Hematopoietic multipotent progenitor cell treated with erythropoietin and hydrocortisone succinate and interleukin-3 and kit ligand, for 4 days (in vitro differentiated cells): ENCODE results near the gene REV3L.

ENCODE experiments used
- DNase-seq: peaks from one replicate; pipeline ENCODE4 v3.0.0-alpha.2; 2015

Gene REV3L

DNA sequence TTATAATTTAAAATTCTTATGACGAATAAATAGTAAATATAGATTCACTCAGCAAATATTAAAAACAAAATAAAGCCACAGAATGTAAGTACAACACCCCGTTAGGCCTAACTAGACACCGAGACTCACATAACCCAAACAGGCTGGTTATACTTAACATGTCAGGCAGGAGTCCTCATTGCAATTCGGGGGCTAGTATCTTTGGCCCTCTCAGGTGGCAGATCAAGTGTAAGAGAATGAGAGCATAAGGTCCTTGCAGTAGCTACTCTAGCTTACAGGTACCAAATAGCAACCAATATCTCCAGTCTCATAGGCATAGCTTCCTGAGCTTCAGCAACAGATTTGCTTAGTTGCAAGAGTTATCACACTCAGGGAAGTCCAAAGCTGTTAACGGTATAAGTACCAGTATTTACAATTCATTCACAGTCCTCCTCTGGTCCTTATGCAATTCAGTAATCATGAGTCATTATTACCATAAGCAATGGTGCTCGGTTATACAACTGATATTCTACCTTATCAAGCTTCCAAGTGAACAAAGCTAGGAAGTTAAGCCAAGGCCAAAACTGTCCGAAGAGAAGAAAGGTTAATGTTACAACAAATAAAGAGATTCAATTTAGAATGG, 20.1 kb downstream of the REV3L start:
- peak; percentile 26 for DNase-seq

DNA sequence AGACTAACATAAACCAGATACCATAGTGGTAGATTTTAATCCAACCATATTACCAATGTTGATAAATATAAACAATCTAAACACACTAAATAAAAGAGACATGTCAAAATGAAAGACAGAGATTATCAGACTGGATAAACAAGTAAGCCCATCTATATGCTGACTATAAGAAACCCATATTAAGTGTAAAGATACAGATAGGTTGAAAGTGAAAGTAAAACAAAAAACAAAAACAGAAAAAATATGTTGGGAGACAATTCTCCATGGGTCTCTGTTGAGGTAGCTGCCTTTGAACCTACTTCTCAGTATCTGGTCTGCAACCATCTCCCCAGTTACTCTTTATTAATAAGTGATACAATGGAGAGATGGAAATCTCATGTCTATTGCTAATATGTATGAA, 21.2 kb downstream of the REV3L start:
- no peak for DNase-seq

DNA sequence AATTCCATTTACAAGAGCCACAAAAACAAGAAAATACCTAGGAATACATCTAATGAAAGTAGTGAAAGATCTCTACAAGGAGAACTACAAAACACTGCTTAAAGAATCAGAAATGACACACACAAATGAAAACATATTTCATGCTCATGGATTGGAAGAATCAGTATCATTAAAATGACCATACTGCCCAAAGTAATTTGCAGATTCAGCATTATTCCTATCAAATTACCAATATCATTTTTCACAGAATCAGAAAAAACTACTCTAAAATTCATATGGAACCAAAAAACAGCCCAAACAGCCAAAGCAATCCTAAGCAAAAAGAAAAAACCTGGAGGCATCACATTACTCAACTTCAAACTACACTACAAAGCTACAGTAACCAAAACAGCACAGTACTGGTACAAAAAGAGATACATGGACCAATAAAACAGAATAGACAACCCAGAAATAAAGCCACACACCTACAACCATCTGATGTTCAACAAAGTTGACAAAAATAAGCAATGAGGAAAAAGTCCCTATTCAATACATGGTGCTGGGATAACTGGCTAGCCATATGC, 24.3 kb downstream of the REV3L start:
- no peak for DNase-seq

DNA sequence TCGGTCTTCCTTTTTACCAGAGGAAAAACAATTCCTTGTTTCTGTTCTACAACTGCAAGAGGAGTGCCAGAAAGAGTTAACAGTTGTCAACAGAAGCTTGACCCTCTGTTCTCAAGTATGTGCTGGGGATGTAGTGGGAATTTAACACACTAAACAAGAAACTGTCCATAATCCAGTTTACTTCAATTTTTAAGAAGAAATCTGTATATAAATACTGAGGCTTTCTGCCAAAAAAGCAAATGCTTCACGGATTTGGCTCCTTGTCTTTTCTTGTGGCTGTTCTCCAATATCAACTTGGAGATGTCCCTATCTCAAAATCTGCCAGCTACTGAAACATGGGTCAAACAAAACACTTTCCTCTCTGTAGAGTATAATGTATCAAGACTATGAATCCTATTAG, 26.8 kb downstream of the REV3L start:
- DNase-seq, result no peak

DNA sequence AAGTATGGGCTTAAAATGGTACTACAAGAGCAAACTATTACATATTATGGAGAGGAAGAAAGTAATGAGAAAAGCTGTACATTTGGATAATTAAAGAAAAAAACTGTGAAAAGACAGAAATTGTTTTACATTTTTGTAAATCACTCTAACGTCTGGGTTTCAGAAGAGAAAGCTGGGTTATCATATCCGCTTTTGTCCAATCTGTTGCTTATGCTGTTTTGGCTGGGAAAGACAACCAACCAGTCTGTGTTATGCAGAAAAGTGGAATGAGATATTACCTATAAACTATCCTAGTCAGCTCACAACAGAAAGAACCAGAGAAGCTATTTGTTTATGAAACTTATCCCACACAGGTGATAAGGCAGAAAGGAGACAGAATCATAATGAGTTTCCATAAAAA, 32.4 kb downstream of the REV3L start:
- DNase-seq, result no peak

DNA sequence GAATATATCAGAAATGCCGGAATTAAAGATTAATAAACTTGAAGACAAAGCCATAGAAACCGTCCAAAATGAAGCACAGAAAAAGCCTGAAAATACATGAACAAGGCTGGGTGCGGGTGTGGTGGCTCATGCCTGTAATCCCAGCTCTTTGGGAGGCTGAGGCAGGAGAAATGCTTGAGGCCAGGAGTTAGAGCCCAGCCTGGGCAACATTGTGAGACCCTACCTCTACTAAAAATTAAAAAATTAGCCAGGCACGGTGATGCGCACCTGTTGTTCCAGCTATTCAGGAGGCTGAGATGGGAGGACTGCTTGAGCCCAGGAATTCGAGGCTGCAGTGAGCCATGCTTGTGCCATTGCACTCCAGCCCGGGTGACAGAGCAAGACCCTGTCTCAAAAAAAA, 32.9 kb downstream of the REV3L start:
- DNase-seq, result no peak

DNA sequence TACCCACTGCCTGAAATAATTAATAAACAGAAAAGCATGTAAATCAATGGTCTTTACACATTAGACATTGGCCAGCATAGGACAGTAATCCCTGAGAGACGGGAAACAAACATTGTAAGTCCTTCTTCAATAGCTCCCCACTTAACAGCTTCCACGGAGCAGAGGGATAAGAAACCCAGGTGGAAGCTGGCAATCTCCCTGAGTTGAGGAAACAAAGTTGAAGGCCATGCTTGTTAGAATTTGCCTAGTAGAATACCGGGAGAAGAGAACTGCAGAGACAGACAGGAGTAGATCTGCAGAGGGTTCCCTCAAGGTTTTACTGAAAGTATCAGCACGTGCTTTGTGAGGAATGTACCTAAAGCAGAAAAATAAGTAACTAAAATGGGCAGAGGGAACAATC, 33.9 kb downstream of the REV3L start:
- no peak for DNase-seq

DNA sequence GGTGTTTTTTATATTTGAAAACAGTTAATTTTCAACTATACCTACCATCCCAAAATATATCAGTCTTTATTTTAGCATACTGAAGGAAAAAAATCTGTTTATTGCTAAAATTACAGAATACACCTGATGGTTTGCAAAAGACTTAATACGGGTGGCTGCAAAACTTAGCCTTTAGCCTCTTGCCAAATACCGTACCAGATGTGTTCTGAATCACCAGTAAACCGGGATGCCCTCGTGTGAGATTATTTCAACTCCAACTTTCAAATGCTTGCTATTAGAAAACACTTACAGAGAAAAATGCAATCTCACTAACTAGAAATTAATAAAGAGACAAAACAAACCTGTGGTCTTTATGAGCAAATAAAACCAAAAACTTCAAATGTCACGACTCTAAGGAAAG, 36.0 kb downstream of the REV3L start:
- DNase-seq, result no peak

DNA sequence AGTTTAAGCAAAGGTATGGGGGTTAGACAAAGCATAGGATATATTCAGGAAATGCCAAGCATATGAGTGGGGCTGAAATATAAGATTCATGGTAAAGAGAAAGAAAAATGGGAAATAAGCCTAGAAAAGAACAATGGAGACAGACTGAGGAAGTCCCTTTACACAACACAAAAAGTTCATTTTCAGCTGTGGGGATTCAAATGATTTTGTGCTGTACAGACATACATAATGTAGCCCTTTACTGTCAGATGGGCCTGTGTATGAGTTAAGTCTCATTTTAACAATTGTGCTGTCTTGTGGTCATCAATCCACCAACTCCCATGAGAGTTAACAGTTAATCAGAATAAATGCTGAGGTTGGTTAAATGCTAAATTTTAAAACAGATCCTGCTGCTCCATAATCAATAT, 37.2 kb downstream of the REV3L start:
- DNase-seq, result no peak

DNA sequence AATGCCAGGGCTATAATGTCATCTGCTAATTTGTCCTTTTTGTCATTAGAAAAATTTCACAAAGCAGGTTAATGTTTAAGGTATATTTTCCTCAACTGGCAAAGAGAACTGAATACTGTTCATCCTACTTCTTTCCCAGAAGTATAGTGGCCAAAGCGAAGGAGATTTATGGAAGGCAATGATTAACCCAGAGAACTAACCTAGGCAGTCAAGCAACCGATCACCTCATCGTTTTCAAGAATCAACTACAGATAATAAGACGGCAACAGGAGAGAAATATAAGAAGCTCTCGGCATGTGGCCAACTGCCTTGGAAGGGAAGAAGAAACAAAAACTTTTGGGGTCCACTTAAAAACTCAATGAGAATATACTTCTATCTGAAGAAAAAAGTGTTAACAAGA, 38.2 kb downstream of the REV3L start:
- no peak for DNase-seq

DNA sequence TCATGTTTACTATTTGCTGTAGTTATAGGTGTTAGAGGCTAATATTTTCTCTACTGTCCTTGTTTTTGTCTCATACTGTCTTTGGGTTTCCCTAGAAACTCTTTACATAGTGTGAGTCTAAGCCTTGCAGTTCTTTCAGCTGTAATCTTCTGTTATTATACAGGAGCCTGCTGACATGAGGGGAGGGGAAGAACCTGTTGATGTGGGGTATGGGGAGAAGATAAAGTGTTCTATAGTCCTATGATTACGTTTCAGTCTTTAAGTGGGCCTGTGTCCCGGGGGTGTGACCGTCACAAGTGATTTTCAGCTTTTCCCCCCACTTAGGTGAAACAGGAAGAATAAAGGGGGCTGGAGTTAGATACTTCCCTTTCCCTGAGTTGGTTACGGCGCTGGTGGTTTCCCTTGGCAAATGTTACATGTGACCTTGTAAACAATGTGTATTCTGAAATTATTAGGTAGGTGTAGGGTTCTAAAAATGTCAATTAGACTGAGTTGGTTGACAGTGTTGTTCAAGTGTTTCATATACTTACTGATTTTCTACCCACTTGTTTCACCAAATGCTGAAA, 41.3 kb downstream of the REV3L start:
- DNase-seq, result peak; percentile 65

DNA sequence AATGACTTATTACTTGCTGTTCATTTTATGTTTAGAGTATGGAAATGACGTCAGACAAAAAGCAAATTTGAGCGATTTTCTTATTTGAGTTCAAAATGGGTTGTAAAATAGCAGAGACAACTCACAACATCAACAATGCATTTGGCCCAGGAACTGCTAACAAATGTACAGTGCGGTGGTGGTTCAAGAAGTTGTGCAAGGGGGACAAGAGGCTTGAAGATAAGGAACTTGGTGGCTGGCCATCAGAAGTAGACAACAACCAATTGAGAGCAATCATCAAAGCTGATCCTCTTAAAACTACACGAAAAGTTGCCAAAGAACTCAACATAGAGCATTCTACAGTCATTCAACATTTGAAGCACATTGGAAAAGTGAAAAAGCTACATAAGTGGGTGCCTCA, 43.8 kb downstream of the REV3L start:
- peak; percentile 66 for DNase-seq

DNA sequence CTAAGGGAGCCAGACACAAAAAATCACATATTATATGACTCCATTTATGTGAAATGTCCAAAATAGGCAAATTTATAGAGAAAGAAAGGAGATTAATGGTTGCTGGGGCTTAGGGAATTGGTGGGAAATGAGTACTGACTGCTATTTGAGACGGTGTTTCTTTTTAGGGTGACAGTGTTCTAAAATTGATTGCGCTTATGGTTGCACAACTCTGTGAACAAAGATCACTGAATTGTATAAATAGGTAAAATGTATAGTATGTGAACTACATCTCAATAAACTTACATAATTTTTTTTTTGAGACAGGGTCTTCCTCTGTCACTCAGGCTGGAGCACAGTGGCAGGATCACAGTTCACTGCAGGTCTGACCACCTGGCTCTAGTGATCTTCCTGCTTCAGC, 45.4 kb downstream of the REV3L start:
- no peak for DNase-seq

DNA sequence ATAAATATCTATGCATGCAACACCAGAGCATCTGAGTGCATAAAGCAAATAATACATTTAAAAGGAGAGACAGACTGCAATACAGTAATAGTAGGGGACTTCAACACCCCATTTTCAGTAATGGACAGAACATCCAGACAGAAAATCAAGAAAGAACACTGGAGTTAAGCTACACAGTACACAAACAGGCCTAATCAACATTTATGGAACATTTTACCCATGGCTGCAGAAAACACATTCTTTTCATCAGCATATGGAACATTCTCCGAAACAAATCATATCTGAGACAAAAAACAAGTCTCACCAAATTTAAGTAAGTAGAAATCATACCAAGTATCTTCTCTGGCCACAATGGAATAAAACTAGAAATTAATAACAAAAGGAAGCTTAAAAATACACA, 50.5 kb downstream of the REV3L start:
- no peak for DNase-seq

DNA sequence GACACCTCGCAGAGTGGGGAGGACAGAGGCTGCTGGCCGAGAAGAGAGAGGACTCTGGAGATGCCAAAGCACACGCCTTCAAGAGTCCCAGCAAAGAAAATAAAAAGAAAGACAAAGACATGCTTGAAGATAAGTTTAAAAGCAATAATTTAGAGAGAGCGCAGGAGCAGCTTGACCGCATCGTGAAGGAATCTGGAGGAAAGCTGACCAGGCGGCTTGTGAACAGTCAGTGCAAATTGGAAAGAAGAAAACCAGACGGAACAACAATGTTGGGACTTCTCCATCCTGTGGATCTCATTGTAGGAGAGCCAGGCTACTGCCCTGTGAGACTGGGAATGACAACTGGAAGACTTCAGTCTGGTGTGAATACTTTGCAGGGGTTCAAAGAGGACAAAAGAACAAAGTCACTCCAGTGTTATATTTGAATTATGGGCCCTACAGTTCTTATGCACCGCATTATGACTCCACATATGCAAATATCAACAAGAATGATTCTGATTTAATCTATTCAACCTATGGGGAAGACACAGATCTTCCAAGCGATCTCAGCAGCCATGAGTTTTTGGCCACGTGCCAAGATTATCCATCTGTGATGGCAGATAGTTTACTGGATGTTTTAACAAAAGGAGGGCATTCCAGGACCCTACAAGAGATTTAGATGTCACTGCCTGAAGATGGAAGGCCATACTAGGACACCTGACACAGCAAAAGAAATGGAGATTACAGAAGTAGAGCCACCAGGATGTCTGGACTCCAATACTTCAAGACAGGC, 52.2 kb downstream of the REV3L start:
- no peak for DNase-seq

DNA sequence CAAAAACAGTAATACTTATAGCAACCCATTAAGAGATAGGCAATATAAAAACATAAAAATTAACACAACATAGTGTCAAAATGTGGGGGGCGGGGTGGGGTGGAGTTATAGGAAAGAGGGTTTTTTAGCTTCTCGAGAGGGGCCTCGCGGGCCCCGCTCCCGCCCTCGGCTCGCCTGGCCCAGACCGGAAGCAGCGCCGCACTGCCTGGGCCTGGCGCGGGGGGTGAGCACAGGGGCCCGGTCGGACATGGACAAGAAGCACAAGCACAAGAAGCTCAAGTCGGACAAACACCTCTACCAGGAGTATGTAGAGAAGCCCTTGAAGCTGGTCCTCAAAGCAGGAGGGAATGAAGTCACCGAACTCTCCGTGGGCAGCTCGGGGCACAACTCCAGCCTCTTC, 53.4 kb downstream of the REV3L start:
- DNase-seq, result no peak

DNA sequence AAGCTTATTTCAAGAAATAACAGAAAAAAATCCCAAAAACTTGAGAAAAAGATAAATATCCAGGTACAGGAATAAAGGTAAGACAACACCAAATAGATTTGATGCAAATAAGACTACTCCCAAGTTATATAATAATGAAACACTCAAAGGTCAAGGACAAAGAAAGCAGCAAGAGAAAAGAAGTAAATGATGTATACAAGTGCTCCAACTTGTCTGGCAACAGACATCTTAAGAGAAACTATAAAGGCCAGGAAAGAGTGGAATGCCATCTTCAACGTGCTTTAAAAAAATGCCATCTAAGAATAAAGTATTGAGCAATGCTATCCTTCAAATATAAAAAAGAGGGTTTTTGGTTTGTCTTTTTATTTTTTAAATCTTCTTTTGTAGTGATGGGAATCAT, 54.2 kb downstream of the REV3L start:
- no peak for DNase-seq

DNA sequence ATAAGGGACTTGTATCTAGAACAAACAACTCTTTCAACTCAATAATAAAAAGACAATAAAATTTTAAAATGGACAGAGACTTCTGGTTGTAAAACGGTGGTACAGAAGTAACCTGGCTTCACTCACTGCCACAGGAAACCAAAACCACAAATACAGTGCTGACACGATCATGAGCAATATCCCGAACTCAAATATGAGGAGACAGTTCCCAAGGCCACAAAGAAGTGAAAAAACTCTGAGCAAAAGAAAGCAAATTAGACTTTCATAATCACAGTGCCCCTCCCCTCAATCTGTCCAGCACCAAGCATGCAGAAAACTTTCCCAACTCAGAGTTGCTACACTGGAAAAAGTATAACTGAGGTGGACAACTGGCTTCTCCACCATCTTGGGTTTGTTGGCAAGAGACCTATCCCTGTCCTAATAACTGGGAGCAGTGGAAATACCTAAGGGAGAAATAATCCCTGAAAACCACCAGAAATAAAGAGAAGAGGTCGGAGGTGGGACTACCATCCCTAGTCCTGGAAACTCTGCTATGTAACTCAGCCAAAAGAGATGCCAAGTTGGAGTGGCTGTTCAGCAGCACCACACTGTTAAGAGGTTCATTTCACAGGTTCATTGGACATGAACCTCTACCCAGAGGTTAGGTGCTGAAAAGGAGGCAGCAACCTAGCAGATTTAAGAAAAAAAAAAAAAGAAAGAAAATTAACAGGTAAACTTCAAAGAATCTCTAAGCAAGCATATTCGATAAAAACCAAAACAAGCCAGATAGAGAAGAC, 55.5 kb downstream of the REV3L start:
- peak; percentile 75 for DNase-seq

DNA sequence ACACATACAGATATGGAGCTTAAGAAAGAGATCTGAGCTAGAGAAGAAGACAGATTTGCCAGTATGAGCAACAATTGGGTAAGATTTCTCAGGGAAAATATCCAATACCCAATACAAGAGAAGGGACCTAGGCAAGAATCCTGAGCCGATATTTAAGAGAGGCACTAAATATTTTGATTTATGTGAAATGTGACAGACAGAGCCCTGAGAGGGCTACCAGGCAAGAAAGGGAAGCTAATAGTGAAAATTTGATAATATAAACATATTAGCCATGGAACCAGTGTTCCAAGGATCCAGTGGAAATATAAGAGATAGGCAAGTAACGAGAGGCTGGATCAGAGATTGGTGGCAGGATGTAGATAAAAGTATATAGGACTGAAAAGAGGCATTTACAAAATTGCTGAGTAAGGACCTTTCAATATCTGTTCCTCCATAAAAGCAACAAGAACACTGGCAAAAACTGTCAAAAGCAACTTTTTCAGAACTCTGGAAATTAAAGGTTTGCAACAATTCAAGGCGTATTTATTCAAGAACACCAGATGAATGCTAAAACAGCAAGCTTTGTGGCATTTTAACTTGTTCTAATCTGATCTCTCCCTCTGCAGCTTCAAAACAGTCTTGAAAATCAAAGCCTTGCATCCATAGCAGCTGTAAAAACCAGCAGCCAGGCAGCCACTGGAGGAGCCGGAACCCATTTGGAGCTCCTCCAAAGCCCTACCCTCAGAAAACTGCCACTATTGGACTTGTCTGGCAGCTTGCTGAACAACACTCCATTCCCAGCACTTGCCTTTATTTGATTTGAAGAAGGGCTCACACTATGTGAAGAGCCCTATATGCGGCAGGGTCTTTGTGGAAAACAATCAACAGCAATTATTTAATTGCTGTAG, 58.8 kb downstream of the REV3L start:
- peak; percentile 51 for DNase-seq

DNA sequence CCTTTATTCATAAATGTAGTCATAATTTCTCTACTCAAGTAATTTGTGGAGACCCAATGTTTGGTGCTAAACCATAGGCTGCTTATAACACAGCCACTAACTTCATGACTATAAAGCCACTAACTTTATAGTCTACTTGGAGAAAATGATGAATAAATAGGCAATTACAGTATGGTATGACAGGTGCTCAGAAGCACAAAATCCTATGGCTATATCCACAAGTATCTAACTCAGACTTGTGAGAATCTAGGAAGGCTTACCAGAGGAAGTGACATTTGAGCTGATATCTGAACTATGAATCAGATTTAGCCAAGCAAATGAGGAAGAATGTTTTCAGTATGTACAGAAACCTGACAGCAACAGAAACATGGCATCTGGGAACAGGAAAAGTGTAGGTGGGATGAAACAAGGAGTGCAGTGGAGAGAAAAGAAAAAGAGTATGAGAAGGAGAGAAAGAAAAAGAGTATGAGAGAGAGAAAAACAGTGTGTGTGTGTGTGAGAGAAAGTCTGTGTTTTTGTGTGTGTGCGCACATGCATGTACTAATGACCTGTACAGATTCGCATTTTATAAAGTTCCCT, 59.9 kb downstream of the REV3L start:
- DNase-seq, result peak; percentile 27

DNA sequence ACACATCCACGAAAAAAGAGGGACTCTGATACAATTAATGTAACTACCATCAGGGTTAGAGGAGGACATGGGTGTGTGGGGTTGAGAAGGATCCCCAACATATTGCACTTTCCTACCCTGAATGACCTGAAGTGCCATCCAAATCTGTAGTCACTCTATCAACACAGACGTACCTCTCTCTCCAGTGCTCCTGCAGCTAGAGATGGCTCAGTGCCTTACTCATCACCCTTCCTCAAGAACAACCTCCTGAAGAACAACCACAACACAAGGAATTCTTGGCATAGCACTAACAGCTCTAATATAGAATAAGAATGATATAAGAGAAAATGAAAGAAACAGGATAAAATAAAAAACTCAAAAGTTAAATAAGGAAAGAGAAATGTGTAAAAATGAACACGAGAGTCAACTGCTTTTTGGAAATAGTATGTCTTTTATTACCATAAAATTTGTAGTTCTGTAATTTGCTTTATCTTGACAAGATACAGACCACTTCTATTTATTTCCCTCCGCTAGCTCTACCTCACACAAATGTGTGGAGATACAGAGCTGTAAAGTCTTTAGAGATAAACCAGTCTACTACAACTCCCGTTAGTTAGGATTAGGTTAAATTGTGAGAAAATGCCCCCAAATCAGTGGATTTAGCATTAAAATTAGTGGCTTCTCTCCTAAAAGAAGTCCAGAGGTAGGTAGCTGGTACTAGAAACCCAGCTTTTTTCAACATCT, 63.9 kb downstream of the REV3L start:
- no peak for DNase-seq
